Activated CD4-positive, alpha-beta T cell treated with anti-CD3 and anti-CD28 coated beads, Interleukin-2, amount 50 U/mL, for 16 hours (primary cell): Measurements from ENCODE around the gene SLC48A1.
"Not testable (repeated sequence)": the region's sequence is repeated elsewhere in the genome, so short reads cannot be mapped to it uniquely, and the experiment has no call there.

Experiments used
- DNase-seq: peaks from one replicate; pipeline ENCODE4 v3.0.0-alpha.2; 2020

SLC48A1 gene

DNA sequence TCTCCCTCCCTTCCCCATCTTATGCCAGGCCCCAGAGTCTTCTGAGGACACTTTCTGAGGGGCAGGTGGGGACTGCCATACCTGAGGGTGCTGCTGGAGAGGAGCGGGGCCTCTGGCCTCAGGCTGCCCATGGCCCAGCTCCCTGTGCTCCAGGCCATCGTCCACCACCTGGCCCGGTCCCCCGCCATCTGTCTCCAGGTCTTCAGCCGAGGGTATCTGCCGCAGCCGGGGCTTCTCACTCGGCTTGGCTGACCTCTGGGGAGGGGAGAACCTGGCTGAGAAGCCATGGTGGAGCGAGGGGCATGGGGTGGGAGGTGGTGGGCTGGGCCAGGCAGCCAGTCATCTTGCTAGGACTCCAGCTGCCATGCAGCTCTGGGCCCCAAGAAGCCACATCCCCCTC, 21.6 kb downstream of the SLC48A1 start:
- DNase-seq = no peak

GRCh38 chr12:47795121-47795813, 22.2 kb downstream of the SLC48A1 start:
- DNase-seq = no peak

DNA sequence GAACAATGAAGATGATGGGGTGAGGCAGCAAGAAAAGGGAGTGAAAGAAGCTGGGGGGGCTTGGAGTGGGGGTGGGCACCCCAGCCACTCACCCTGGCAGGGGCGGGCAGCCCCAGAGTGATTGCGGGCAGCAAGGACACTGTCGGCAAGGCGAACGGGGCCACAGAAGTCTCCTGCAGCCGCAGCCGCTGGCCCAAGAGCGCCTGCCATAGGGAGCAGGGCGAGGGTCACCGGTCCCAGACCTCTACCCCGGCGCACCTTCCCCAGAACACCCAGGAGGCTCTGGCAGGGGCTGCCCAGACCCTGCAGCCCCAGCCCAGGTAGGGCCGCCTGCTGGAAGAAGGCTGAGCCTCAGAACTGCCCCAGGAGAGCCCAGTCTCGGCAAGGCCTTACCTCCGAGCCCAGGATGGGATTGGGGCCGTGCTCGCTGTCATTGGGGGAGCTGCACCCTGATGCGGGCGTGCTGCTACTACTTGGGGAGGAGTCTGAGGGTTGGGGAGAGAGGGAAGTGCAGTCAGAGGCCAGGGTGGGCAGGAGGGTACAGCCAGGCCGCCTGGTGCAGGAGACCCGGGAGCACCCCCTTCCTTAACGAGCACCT, 22.9 kb downstream of the SLC48A1 start:
- no peak for DNase-seq

- DNase-seq = no peak
These were observed 24.4 kb downstream of the SLC48A1 start for GRCh38 chr12:47797441-47797840.

DNA sequence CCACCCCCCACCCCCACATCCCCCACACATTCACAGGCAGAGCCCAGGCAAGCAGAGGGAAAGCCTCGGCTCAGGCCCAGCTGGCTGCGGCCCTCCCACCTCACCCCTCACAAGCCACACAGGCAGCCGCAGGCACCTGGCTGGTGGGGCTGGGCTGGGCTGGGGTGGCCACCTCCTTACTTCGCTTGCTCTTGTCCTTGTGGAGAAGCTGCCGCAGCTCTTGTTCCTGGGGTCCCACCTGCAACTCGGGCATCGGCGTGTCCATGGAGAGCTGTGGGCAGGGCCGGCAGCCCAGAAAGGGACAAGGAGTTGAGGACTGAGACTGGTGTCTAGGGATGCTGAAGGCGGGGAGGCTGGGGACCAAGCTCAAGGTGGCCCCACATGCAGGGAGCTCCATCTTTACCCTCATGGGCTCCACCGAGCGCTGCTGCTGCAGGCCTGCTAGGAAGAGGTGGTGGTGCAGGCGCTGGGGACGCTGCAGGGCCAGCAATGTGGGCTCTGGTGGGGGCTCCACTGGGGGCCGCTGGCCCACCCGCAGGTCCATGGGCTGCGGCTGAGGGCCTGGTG, 25.4 kb downstream of the SLC48A1 start:
- no peak for DNase-seq

- no peak for DNase-seq
These were observed 26.4 kb downstream of the SLC48A1 start for GRCh38 chr12:47799357-47799955.

DNA sequence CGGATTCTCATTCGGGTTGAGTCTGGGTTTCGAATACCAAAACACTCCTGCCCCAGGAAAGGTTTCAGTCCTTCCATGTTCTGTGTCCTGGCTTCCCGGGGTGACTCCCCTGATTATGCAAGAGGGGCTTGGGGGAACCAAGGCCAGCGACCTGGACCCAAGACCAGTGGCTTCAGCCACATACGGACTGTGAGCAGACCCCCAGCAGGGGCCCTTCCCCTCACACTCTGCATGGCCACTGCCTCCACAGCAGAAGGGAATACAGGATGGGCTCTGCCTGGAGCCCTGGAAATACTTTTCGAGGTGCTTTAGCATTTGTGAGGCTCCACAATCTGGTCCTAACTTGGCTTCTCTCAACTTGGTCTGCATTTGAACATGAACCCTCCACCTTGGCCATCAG, 27.5 kb downstream of the SLC48A1 start:
- no peak for DNase-seq

DNA sequence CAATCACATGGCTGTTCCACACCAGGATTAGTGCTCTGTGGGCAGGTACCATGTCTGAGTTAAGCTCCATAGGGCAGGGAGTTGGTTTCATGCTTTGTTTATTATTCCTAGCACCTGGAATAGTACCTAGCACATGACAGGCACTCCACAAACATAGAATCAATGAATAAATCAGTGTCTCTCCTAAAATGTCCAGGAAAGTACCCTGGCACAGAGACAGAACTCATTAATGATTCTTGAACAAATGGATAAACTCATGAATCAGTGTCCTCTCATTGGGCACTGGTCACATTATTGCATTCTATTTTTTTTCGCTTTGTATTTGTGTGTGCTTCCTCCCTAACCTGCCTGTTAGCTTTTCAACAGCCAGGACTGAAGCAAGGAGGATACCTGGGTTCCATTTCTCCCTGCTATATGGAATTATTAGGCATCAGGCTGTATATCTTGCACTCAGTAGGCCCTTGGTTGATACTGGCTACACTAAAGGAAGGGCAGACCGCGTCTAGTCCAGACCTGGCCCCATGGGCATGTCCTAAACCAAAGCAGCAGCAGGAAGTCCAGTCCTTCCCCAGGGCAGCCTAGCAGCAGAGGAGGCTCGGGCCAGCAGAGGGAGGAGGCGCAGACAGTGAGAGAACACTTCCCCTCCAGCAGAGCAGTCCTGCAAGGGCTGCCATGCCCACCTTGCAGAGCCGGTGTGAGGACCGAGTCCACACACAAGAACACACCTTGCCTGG, 28.3 kb downstream of the SLC48A1 start:
- DNase-seq = no peak

- no peak for DNase-seq
These were observed 28.8 kb downstream of the SLC48A1 start for GRCh38 chr12:47801904-47802246.

GRCh38 chr12:47802312-47802711, 29.3 kb downstream of the SLC48A1 start:
- DNase-seq = no peak

GRCh38 chr12:47803191-47803875, 30.3 kb downstream of the SLC48A1 start:
- no peak for DNase-seq

- DNase-seq = no peak
These were observed 31.1 kb downstream of the SLC48A1 start for GRCh38 chr12:47804171-47804570.

DNA sequence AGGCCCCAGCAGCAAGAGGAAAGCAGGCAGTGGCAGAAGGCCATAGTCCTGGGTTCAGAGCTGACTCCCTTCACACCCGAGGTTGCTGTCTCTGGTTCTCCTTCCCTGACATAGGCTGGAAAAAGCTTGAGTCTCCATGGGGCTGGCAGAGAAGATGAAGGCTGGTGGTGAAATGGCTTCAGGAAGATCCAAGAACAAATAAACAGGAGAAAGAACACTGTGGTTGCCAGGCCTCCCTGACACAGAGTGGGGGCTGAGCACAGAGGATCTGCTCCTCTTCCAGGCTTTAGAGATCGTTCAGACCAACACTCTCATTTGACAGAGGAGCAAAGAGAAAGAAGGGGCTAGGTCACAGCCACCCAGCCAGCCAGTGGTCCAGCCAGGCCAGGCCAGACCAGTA, 32.4 kb downstream of the SLC48A1 start:
- no peak for DNase-seq

GRCh38 chr12:47807338-47807737, 34.3 kb downstream of the SLC48A1 start:
- DNase-seq = no peak

GRCh38 chr12:47808050-47808449, 35.0 kb downstream of the SLC48A1 start:
- DNase-seq = peak; percentile 94

GRCh38 chr12:47808574-47809365, 35.7 kb downstream of the SLC48A1 start:
- peak; percentile 79 for DNase-seq

DNA sequence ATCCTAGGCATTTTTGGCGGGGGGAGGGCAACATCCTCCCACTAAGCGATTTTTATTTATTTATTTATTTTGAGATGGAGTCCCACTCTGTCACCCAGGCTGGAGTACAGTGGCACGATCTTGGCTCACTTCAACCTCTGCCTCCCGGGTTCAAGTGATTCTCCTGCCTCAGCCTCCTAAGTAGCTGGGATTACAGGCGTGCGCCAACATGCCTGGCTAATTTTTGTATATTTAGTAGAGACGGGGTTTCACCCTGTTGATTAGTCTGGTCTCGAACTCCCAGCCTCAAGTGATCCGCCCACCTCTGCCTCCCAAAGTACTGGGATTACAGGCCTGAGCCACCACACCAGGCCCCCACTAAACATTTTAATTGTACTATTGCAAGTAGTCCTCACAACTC, 36.5 kb downstream of the SLC48A1 start:
- DNase-seq = not testable (repeated sequence)

- no peak for DNase-seq
These were observed 38.0 kb downstream of the SLC48A1 start for GRCh38 chr12:47811072-47811396.

DNA sequence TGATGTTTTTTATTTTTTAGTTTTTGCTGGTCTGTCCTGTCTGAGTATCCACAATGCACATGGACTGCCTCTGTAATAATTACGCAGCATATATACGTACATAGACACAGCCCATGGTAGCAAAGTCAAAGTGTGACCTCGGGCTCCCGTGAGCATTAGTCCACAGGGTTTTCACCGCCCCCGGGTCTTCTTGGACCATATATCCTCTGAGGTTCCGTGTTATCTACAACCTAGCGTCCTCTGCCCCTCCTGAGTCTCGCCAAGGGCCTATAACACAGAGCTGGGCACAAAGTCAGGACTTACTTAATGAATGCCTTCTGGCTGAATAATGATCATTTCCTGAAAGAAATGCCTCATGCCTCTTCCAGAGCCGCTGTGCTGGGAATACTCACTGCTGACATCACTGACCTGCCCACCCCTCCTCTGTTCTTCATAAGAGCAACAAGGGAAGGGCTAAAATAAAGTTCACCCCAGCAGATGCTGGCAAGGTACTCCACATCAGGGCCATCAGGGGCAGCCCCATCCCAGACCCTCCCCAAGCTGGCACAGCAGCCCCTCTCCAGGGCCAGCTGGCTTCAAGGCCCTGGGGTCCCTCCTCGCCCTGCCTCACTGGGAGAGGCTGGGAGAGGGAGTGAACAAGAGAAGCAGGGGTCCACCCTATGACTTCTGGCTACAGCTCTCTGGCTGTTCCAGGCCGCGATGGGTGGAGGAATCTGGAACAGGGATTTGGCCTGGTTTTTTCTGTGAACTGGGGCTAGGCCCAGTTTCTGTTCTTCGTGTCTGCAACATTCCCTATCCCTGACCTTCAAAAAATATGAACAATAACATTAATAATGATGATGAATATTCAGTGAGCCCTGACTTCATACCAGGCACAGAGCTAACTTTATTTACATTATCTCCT, 38.8 kb downstream of the SLC48A1 start:
- DNase-seq = no peak

DNA sequence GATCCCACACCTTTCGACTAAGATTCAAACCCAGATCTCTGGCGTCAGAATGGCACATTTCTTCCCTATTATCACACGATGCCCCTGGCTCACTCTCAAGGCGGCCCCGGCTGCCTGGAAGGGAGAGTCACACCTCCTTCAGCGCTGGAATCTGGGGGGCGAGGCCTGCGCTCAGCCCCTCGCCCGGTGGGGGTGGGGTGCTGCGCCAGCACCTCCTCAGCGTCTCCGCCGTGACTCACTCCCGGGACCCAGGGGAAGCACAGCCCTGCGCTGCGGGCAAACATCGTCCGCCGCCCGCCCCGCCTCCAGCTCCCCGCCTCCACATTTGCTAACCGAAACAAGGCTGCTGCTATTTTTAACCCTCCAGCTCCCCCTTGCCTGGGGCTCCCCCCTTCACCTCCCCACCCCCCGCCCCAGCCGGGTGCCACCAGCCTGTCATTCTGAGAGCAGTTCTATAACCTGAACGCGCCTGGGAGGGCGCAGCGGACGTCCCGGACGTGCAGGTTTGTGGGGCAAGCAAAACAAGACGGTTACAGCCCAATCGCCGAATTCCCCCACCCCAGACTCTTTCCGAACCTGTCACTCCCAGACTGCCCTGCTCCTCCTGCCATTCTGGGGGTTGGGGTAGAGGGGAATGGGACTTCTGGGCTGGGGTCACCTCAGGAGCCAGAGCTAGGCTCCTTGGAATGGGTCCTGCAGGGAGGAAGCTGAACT, 39.9 kb downstream of the SLC48A1 start:
- DNase-seq = peak; percentile 97
